Measurements from ENCODE around the gene CNOT10.

GRCh38 chr3:32700244-32700643, 15.3 kb downstream of the CNOT10 start:
- TF ChIP-seq CTCF (IDR thresholded peaks at IDR 0.05; ENCODE audit: low read depth, low read length, poor library complexity, severe bottlenecking) (no peak), EZH2phosphoT487 (IDR thresholded peaks at IDR 0.05; ENCODE audit: borderline replicate concordance, low read length) (no peak)

All from DOHH2 (cell line).